ENCODE results near the gene BCS1L.
A peak's percentile ranks its signal among the peaks of the same experiment; 100 is the strongest.

The BCS1L gene, protein sequence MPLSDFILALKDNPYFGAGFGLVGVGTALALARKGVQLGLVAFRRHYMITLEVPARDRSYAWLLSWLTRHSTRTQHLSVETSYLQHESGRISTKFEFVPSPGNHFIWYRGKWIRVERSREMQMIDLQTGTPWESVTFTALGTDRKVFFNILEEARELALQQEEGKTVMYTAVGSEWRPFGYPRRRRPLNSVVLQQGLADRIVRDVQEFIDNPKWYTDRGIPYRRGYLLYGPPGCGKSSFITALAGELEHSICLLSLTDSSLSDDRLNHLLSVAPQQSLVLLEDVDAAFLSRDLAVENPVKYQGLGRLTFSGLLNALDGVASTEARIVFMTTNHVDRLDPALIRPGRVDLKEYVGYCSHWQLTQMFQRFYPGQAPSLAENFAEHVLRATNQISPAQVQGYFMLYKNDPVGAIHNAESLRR

DNA sequence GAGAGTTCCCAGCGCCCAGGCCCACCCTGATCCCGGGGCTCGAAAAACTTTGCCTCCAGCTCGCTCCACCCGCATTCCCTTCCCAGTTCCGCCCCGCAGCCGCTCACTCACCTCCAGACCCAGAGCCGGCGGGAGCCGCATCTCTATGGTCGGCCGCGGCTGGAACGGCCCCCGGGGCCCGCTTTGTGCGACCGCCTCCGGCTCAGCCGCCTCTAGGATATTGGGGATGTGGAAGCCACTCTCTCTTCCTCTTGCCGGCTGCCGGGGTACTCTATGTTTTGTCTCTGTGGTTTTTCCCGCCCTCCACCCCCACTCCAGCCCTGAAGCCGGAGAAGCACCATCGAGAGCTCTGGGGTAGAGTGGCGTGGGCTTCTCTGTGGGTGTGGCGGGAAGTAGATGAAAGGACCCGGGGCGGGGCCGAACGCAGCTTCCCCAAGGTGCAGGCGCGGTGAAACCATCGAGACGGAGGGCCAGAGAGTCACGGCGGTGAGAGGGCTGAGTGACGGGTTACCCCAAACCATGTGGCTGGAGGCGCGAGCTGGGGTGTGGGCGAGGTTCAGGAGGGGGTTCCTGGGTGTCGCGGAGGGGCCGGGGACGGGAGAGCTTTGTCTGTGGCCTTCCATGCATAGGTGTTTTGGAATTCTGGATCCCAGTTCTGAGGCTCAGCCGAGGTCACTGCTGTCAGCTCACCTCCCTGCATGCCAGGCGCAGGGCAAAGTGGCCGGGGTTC lies at the start of gene BCS1L, which contains the start of gene ZNF142:
TSS of gene BCS1L (plus strand) at position 426 of the 730 bp plus-strand sequence. CDS start 1,305 bp downstream, outside the sequence.
TSS of gene ZNF142 (minus strand) at position 366 of the 730 bp plus-strand sequence. CDS start 3,194 bp downstream, outside the sequence.
- TF ChIP-seq CREB1 (IDR thresholded peaks at IDR 0.05; ENCODE audit: low read depth) (peak; percentile 33; the same call in 1 of the 2 replicates), ZBTB7A (IDR thresholded peaks at IDR 0.05; ENCODE audit: low read depth) (no peak), EGR1 (IDR thresholded peaks at IDR 0.05) (no peak; the same call in 1 of the 2 replicates), NFIC (IDR thresholded peaks at IDR 0.05) (no peak), TAF1 (IDR thresholded peaks at IDR 0.05; ENCODE audit: low read depth) (peak; percentile 55), FOXM1 (IDR thresholded peaks at IDR 0.05; ENCODE audit: borderline replicate concordance, low read depth) (no peak; the same call in 1 of the 2 replicates), EP300 (IDR thresholded peaks at IDR 0.05; ENCODE audit: borderline replicate concordance) (peak; percentile 41; the same call in 1 of the 2 replicates), YY1 (IDR thresholded peaks at IDR 0.05; ENCODE audit: low read depth) (peak; percentile 47; the same call in 1 of the 2 replicates), RAD21 (IDR thresholded peaks at IDR 0.05; ENCODE audit: low read depth) (no peak), CEBPB (IDR thresholded peaks at IDR 0.05) (no peak), TEAD4 (IDR thresholded peaks at IDR 0.05) (no peak)
- TF ChIP-seq, protein P1, sequence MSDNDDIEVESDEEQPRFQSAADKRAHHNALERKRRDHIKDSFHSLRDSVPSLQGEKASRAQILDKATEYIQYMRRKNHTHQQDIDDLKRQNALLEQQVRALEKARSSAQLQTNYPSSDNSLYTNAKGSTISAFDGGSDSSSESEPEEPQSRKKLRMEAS (IDR thresholded peaks at IDR 0.05): peak; percentile 97
- TF ChIP-seq, protein P2, sequence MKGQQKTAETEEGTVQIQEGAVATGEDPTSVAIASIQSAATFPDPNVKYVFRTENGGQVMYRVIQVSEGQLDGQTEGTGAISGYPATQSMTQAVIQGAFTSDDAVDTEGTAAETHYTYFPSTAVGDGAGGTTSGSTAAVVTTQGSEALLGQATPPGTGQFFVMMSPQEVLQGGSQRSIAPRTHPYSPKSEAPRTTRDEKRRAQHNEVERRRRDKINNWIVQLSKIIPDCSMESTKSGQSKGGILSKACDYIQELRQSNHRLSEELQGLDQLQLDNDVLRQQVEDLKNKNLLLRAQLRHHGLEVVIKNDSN (IDR thresholded peaks at IDR 0.05): peak; percentile 29; the same call in 1 of the 2 replicates

DNA sequence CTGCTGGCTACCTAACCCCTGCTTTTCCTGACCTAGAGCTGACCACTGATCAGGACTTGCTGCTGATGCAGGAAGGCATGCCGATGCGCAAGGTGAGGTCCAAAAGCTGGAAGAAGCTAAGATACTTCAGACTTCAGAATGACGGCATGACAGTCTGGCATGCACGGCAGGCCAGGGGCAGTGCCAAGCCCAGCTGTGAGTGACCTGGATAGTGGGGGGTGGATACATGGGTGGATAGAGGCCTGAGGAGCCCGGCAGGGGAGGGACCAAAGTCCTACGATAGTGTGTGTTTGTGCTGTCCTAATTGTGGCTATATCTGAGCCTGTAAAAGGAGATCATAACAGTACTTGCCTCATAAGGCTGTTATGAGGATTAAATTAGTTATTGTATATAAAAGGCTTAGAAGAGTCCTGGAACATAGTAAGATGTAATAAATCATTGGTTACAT lies 43.6 kb upstream of the BCS1L start:
- TF ChIP-seq, protein P1 (IDR thresholded peaks at IDR 0.05): no peak
- TF ChIP-seq, protein P2 (IDR thresholded peaks at IDR 0.05): no peak
- no peak for TF ChIP-seq TEAD4 (IDR thresholded peaks at IDR 0.05)

DNA sequence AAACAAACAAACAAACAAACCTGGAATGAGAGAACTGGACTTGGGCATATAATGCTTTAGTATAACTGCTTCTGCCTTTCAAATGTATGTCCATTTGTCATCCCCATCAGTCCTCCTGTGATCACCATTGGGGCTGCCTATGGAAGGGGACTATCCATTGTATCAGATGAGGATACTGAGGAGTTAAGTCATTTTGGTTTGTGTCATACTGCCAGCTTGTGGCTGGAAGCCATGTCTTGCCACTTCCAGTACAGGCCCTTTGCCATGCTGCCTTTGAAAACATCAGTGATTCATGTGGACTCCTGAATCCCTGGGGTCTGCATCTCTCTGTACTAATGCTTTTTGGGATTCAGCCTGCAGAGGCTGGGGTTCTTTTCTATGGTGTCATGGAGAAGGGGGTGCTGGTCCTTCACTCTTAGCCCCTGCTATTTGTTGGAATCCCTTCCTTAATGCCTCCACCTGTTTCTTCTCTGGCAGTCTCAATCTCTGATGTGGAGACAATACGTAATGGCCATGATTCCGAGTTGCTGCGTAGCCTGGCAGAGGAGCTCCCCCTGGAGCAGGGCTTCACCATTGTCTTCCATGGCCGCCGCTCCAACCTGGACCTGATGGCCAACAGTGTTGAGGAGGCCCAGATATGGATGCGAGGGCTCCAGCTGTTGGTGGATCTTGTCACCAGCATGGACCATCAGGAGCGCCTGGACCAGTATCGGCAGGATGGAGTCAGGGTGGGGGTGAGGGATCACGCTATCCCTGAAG lies 41.2 kb upstream of the BCS1L start:
- TF ChIP-seq, protein P3, sequence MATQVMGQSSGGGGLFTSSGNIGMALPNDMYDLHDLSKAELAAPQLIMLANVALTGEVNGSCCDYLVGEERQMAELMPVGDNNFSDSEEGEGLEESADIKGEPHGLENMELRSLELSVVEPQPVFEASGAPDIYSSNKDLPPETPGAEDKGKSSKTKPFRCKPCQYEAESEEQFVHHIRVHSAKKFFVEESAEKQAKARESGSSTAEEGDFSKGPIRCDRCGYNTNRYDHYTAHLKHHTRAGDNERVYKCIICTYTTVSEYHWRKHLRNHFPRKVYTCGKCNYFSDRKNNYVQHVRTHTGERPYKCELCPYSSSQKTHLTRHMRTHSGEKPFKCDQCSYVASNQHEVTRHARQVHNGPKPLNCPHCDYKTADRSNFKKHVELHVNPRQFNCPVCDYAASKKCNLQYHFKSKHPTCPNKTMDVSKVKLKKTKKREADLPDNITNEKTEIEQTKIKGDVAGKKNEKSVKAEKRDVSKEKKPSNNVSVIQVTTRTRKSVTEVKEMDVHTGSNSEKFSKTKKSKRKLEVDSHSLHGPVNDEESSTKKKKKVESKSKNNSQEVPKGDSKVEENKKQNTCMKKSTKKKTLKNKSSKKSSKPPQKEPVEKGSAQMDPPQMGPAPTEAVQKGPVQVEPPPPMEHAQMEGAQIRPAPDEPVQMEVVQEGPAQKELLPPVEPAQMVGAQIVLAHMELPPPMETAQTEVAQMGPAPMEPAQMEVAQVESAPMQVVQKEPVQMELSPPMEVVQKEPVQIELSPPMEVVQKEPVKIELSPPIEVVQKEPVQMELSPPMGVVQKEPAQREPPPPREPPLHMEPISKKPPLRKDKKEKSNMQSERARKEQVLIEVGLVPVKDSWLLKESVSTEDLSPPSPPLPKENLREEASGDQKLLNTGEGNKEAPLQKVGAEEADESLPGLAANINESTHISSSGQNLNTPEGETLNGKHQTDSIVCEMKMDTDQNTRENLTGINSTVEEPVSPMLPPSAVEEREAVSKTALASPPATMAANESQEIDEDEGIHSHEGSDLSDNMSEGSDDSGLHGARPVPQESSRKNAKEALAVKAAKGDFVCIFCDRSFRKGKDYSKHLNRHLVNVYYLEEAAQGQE (IDR thresholded peaks at IDR 0.05; ENCODE audit: low read depth): no peak
- TF ChIP-seq TCF12 (IDR thresholded peaks at IDR 0.05; ENCODE audit: low read depth): no peak
- TF ChIP-seq RAD21 (IDR thresholded peaks at IDR 0.05; ENCODE audit: low read depth): peak; percentile 37

DNA sequence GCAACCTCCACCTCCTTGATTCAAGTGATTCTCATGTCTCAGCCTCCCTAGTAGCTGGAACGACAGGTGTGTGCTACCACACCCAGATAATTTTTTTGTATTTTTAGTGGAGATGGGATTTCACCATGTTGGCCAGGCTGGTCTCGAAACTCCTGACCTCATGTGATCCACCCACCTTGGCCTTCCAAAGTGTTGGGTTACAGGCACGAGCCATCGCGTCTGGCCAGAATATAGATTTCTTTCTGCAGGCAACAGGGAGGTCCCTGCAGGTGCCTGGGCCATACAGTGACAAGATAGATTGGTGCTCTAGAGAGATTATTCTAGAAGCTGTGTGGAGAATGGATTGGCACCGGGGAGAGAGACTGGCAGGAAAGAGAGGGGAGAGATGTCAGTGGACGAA lies 38.5 kb upstream of the BCS1L start:
- TF ChIP-seq RAD21 (IDR thresholded peaks at IDR 0.05; ENCODE audit: low read depth) (no peak), TCF12 (IDR thresholded peaks at IDR 0.05; ENCODE audit: low read depth) (no peak), TAF1 (IDR thresholded peaks at IDR 0.05; ENCODE audit: low read depth) (no peak), EP300 (IDR thresholded peaks at IDR 0.05; ENCODE audit: borderline replicate concordance) (no peak), EGR1 (IDR thresholded peaks at IDR 0.05) (no peak), TEAD4 (IDR thresholded peaks at IDR 0.05) (no peak), ZBTB7A (IDR thresholded peaks at IDR 0.05; ENCODE audit: low read depth) (no peak), CEBPB (IDR thresholded peaks at IDR 0.05) (no peak), YY1 (IDR thresholded peaks at IDR 0.05; ENCODE audit: low read depth) (no peak), CREB1 (IDR thresholded peaks at IDR 0.05; ENCODE audit: low read depth) (no peak)
- TF ChIP-seq, protein P1 (IDR thresholded peaks at IDR 0.05): no peak

DNA sequence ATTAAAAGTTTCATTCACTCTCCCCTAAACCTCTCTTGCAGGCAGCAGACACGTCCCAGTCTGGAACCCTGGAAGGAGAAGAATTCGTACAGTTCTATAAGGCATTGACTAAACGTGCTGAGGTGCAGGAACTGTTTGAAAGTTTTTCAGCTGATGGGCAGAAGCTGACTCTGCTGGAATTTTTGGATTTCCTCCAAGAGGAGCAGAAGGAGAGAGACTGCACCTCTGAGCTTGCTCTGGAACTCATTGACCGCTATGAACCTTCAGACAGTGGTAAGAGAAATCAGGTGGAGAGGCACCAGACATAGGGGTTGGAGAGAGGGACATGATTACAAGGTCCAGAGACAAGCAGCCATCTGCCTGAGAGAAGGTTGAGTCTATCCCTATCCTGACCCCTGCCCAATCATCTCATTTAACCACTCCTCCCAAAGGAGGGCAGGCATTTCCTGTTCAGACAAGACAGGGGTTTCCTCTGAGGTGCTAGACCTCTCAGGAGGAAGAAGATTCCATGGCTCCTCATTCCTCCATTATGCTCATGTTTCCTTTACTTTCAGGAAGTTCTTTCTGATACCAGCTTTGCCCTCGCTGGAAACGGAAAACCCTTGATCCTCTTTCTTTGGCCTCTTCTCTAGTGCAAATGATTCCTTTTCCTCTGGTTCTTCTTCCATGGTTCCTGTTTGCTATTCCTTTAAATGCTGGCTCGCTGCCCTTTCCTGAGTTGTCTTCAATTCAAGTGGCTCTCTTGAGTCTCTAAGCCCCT lies 36.7 kb upstream of the BCS1L start:
- TF ChIP-seq RAD21 (IDR thresholded peaks at IDR 0.05; ENCODE audit: low read depth): no peak
- TF ChIP-seq EGR1 (IDR thresholded peaks at IDR 0.05): no peak
- TF ChIP-seq, protein P2 (IDR thresholded peaks at IDR 0.05): no peak
- TF ChIP-seq FOXM1 (IDR thresholded peaks at IDR 0.05; ENCODE audit: borderline replicate concordance, low read depth): no peak
- TF ChIP-seq, protein P3 (IDR thresholded peaks at IDR 0.05; ENCODE audit: low read depth): no peak
- no peak for TF ChIP-seq CREB1 (IDR thresholded peaks at IDR 0.05; ENCODE audit: low read depth)
- TF ChIP-seq TCF12 (IDR thresholded peaks at IDR 0.05; ENCODE audit: low read depth): no peak
- TF ChIP-seq YY1 (IDR thresholded peaks at IDR 0.05; ENCODE audit: low read depth): no peak
- TF ChIP-seq EP300 (IDR thresholded peaks at IDR 0.05; ENCODE audit: borderline replicate concordance): no peak
- TF ChIP-seq NFIC (IDR thresholded peaks at IDR 0.05): peak; percentile 54; the same call in 1 of the 2 replicates
- TF ChIP-seq, protein P1 (IDR thresholded peaks at IDR 0.05): no peak
- no peak for TF ChIP-seq TAF1 (IDR thresholded peaks at IDR 0.05; ENCODE audit: low read depth)
- TF ChIP-seq TEAD4 (IDR thresholded peaks at IDR 0.05): peak; percentile 50
- TF ChIP-seq CEBPB (IDR thresholded peaks at IDR 0.05): no peak
- TF ChIP-seq ZBTB7A (IDR thresholded peaks at IDR 0.05; ENCODE audit: low read depth): no peak
